Stimulated activated CD8-positive, alpha-beta memory T cell treated with anti-CD3 and anti-CD28 coated beads, Interleukin-12 subunit alpha, Interleukin-12 subunit beta, amount 100 ng/mL, for 1 hour (primary cell): ENCODE measurements around the gene NECTIN1.
"Not testable (repeated sequence)": the region's sequence is repeated elsewhere in the genome, so short reads cannot be mapped to it uniquely, and the experiment has no call there.

Source experiments
- DNase-seq: peaks from one replicate; pipeline ENCODE4 v3.0.0-alpha.2; 2020; ENCODE audit warnings: low read depth

NECTIN1 gene

GRCh38 chr11:119616586-119617339 is 112.2 kb downstream of the NECTIN1 start:
- DNase-seq: no peak

- DNase-seq: no peak
Measured at GRCh38 chr11:119615882-119616196, 113.2 kb downstream of the NECTIN1 start.

GRCh38 chr11:119615003-119615881 is 113.8 kb downstream of the NECTIN1 start:
- DNase-seq: no peak

GRCh38 chr11:119614222-119615002 is 114.6 kb downstream of the NECTIN1 start:
- DNase-seq: no peak

- no peak for DNase-seq
Measured at GRCh38 chr11:119612814-119613213, 116.2 kb downstream of the NECTIN1 start.

- no peak for DNase-seq
Measured at GRCh38 chr11:119610836-119611426, 118.1 kb downstream of the NECTIN1 start.

- DNase-seq: no peak
Measured at GRCh38 chr11:119608781-119609180, 120.2 kb downstream of the NECTIN1 start.

GRCh38 chr11:119608201-119608600 is 120.8 kb downstream of the NECTIN1 start:
- DNase-seq: no peak

- no peak for DNase-seq
Measured at GRCh38 chr11:119607726-119608125, 121.3 kb downstream of the NECTIN1 start.

GRCh38 chr11:119605137-119605665 is 123.8 kb downstream of the NECTIN1 start:
- no peak for DNase-seq

GRCh38 chr11:119602745-119603373 is 126.1 kb downstream of the NECTIN1 start:
- DNase-seq: no peak

GRCh38 chr11:119599864-119600541 is 129.0 kb downstream of the NECTIN1 start:
- DNase-seq: no peak

GRCh38 chr11:119595941-119596340 is 133.1 kb downstream of the NECTIN1 start:
- DNase-seq: not testable (repeated sequence)

- no peak for DNase-seq
Measured at GRCh38 chr11:119594639-119595249, 134.3 kb downstream of the NECTIN1 start.

- DNase-seq: no peak
Measured at GRCh38 chr11:119593346-119593745, 135.7 kb downstream of the NECTIN1 start.

- no peak for DNase-seq
Measured at GRCh38 chr11:119592642-119593041, 136.4 kb downstream of the NECTIN1 start.

GRCh38 chr11:119591836-119592310 is 137.1 kb downstream of the NECTIN1 start:
- no peak for DNase-seq

- no peak for DNase-seq
Measured at GRCh38 chr11:119590651-119591351, 138.2 kb downstream of the NECTIN1 start.

- no peak for DNase-seq
Measured at GRCh38 chr11:119589001-119589400, 140.0 kb downstream of the NECTIN1 start.
